ENCODE data around the gene ADGRG4. TPM values are rescaled to one million over a fixed set of nuclear protein-coding genes. Genes with fewer than 3 reads are reported as not detected.

ADGRG4 gene
- total RNA-seq, 3 donors from 2014 or later (not counting 1 experiment from before 2014, with no cell fraction given), result not detected

GRCh38 chrX:136446208-136446607 lies 145.4 kb downstream of the ADGRG4 start:
- ATAC-seq, result no peak
- Mint-ChIP-seq H3K9me3 (no peaks in the 10 kb centered on the region), H3K4me1 (no peaks in the 10 kb centered on the region), H3K27ac (no peak overlapping the region), H3K36me3 (no peaks in the 10 kb centered on the region), H3K4me3 (no peak overlapping the region), H3K27me3 (ENCODE audit: low read depth in 2 of 2) (no peaks in the 10 kb centered on the region)
- intact Hi-C loops (cut with micrococcal nuclease), result no loop called here
- no peak overlapping the region for H3K27ac ChIP-seq (ENCODE audit: low read length)
- H3K36me3 ChIP-seq (ENCODE audit: control insufficient read depth, insufficient read depth, low read length), result no peaks in the 10 kb centered on the region
- 93% methylated on average over 3 of the region's 6 CpGs for WGBS (ENCODE audit: insufficient coverage)
- H3K4me1 ChIP-seq (ENCODE audit: control insufficient read depth, insufficient read depth, low read length), result no peaks in the 10 kb centered on the region
- no peaks in the 10 kb centered on the region for H3K27me3 ChIP-seq (ENCODE audit: control insufficient read depth, insufficient read depth, low read length)
- H3K9me3 ChIP-seq (ENCODE audit: control insufficient read depth, insufficient read depth, low read length), result no peaks in the 10 kb centered on the region
- no peak for DNase-seq
- no peak overlapping the region for H3K4me3 ChIP-seq (ENCODE audit: low read length)
- no peak for TF ChIP-seq CTCF (IDR thresholded peaks at IDR 0.05)

- DNase-seq, result no peak
- no peaks in the 10 kb centered on the region for H3K9me3 ChIP-seq (ENCODE audit: control insufficient read depth, insufficient read depth, low read length)
- no peaks in the 10 kb centered on the region for H3K9me3 Mint-ChIP-seq
- WGBS (ENCODE audit: insufficient coverage), result 96% methylated on average over 2 of the region's 2 CpGs
- H3K4me1 Mint-ChIP-seq, result no peaks in the 10 kb centered on the region
- no peaks in the 10 kb centered on the region for H3K4me1 ChIP-seq (ENCODE audit: control insufficient read depth, insufficient read depth, low read length)
- H3K36me3 ChIP-seq (ENCODE audit: control insufficient read depth, insufficient read depth, low read length), result no peaks in the 10 kb centered on the region
- ATAC-seq, result no peak
- no peak overlapping the region for H3K27ac ChIP-seq (ENCODE audit: low read length)
- no peak overlapping the region for H3K4me3 ChIP-seq (ENCODE audit: low read length)
- intact Hi-C loops (cut with micrococcal nuclease), result no loop called here
- H3K36me3 Mint-ChIP-seq, result no peaks in the 10 kb centered on the region
- no peak for TF ChIP-seq CTCF (IDR thresholded peaks at IDR 0.05)
- H3K27me3 ChIP-seq (ENCODE audit: control insufficient read depth, insufficient read depth, low read length), result no peaks in the 10 kb centered on the region
- H3K4me3 Mint-ChIP-seq, result no peak overlapping the region
- no peaks in the 10 kb centered on the region for H3K27me3 Mint-ChIP-seq (ENCODE audit: low read depth in 2 of 2)
- no peak overlapping the region for H3K27ac Mint-ChIP-seq
Observed at GRCh38 chrX:136447308-136447707, 146.5 kb downstream of the ADGRG4 start.

GRCh38 chrX:136447968-136448367 lies 147.2 kb downstream of the ADGRG4 start:
- Mint-ChIP-seq H3K9me3 (no peaks in the 10 kb centered on the region), H3K36me3 (no peaks in the 10 kb centered on the region), H3K27ac (no peak overlapping the region), H3K27me3 (ENCODE audit: low read depth in 2 of 2) (no peaks in the 10 kb centered on the region), H3K4me1 (no peaks in the 10 kb centered on the region), H3K4me3 (no peak overlapping the region)
- Histone ChIP-seq H3K36me3 (ENCODE audit: control insufficient read depth, insufficient read depth, low read length) (no peaks in the 10 kb centered on the region), H3K27ac (ENCODE audit: low read length) (no peak overlapping the region), H3K27me3 (ENCODE audit: control insufficient read depth, insufficient read depth, low read length) (no peaks in the 10 kb centered on the region), H3K4me3 (ENCODE audit: low read length) (no peak overlapping the region), H3K9me3 (ENCODE audit: control insufficient read depth, insufficient read depth, low read length) (no peaks in the 10 kb centered on the region), H3K4me1 (ENCODE audit: control insufficient read depth, insufficient read depth, low read length) (no peaks in the 10 kb centered on the region)
- no peak for TF ChIP-seq CTCF (IDR thresholded peaks at IDR 0.05)
- no peak for DNase-seq
- intact Hi-C loops (cut with micrococcal nuclease), result no loop called here
- no peak for ATAC-seq

- no peak overlapping the region for H3K27ac Mint-ChIP-seq
- TF ChIP-seq CTCF (IDR thresholded peaks at IDR 0.05), result no peak
- intact Hi-C loops (cut with micrococcal nuclease), result no loop called here
- ATAC-seq (no peak), DNase-seq (no peak)
- no peaks in the 10 kb centered on the region for H3K36me3 Mint-ChIP-seq
- Histone ChIP-seq H3K9me3 (ENCODE audit: control insufficient read depth, insufficient read depth, low read length) (no peaks in the 10 kb centered on the region), H3K36me3 (ENCODE audit: control insufficient read depth, insufficient read depth, low read length) (no peaks in the 10 kb centered on the region), H3K4me1 (ENCODE audit: control insufficient read depth, insufficient read depth, low read length) (no peaks in the 10 kb centered on the region), H3K27ac (ENCODE audit: low read length) (no peak overlapping the region), H3K27me3 (ENCODE audit: control insufficient read depth, insufficient read depth, low read length) (no peaks in the 10 kb centered on the region), H3K4me3 (ENCODE audit: low read length) (no peak overlapping the region)
- no peaks in the 10 kb centered on the region for H3K9me3 Mint-ChIP-seq
- H3K4me1 Mint-ChIP-seq, result no peaks in the 10 kb centered on the region
- 79% methylated on average over 6 of the region's 8 CpGs for WGBS (ENCODE audit: insufficient coverage)
- H3K27me3 Mint-ChIP-seq (ENCODE audit: low read depth in 2 of 2), result no peaks in the 10 kb centered on the region
- H3K4me3 Mint-ChIP-seq, result no peak overlapping the region
Observed at GRCh38 chrX:136450050-136450830, 149.5 kb downstream of the ADGRG4 start.
